H1 (cell line): ENCODE measurements around the gene CCDC80. TPM values are rescaled to one million over a fixed set of nuclear protein-coding genes. Genes with fewer than 3 reads are reported as not detected.

ENCODE experiments used
- CTCF ChIA-PET: fragments of 300-600 bp; sonication (Branson Sonifier 250); formaldehyde crosslinking; loops from one replicate; lab custom pipeline; 2021; ENCODE audit not compliant: partially characterized antibody; lab: Charles Lee
- POLR2A ChIA-PET: fragments of 300-600 bp; sonication (Branson Sonifier 250); formaldehyde crosslinking; loops from one replicate; lab custom pipeline; 2021; ENCODE audit warnings: inconsistent platforms; ENCODE audit not compliant: partially characterized antibody; lab: Charles Lee
- DNase-seq, 2 experiments: peaks; one replicate each; pipeline versions ENCODE4 v3.0.0 to v3.0.0-alpha.2; 2010 to 2022; ENCODE audit warnings: low spot score in 2 of 2, low read depth in 1 of 2, mixed read lengths in 1 of 2
- FAIRE-seq: peaks from 2 replicates; lab custom pipeline; 2011; peaks lifted over from hg19 to GRCh38; lab: Jason Lieb, UNC
- H2AFZ ChIP-seq: 2 replicates; pipeline ENCODE4 v1.8.1; 2012; ENCODE audit warnings: low read length, inconsistent platforms
- H2AK5ac ChIP-seq: 2 replicates; pipeline ENCODE4 v1.6.1; 2013; ENCODE audit warnings: low read depth, low read length
- H2BK120ac ChIP-seq: replicated peaks from 2 replicates; pipeline ENCODE3; 2013; ENCODE audit warnings: low read depth, low read length, inconsistent platforms
- H2BK12ac ChIP-seq: 2 replicates; pipeline ENCODE4 v1.6.1; 2013; ENCODE audit warnings: low read depth, low read length
- H2BK15ac ChIP-seq: 2 replicates; pipeline ENCODE4 v1.6.1; 2013; ENCODE audit warnings: low read length
- H2BK20ac ChIP-seq: 2 replicates; pipeline ENCODE4 v1.6.1; 2013; ENCODE audit warnings: low read length
- H2BK5ac ChIP-seq: 2 replicates; pipeline ENCODE4 v1.6.1; 2013; ENCODE audit warnings: low read depth, low read length
- H3K14ac ChIP-seq: 2 replicates; pipeline ENCODE4 v1.6.1; 2013; ENCODE audit warnings: inconsistent platforms; ENCODE audit not compliant: insufficient read length
- H3K18ac ChIP-seq: 2 replicates; pipeline ENCODE4 v1.6.1; 2013; ENCODE audit warnings: low read length; ENCODE audit errors: extremely low read depth
- H3K23ac ChIP-seq: 2 replicates; pipeline ENCODE4 v1.6.1; 2013; ENCODE audit warnings: inconsistent platforms; ENCODE audit not compliant: insufficient read length
- H3K23me2 ChIP-seq: 2 replicates; pipeline ENCODE4 v1.6.1; 2013; ENCODE audit warnings: low read depth, low read length
- H3K27ac ChIP-seq: 2 replicates; pipeline ENCODE4 v1.6.1; 2011; ENCODE audit warnings: low read depth, low read length, inconsistent platforms
- H3K27me3 ChIP-seq, 4 experiments: replicated peaks in 1 of 4; 1 replicate in 1 of 4; 2 replicates in 3 of 4; pipeline versions ENCODE4 v1.6.1 to v1.8.1; 2011 to 2013; ENCODE audit warnings: low read length in 3 of 4, mild to moderate bottlenecking in 3 of 4, inconsistent platforms in 2 of 4, mixed read lengths in 2 of 4, moderate library complexity in 1 of 4; ENCODE audit not compliant: control insufficient read depth in 3 of 4, insufficient read depth in 3 of 4; ENCODE audit errors: extremely low read depth in 1 of 4
- H3K36me3 ChIP-seq, 4 experiments: 2 replicates each; pipeline versions ENCODE4 v1.6.1 to v1.8.1; 2011 to 2013; ENCODE audit warnings: mild to moderate bottlenecking in 4 of 4, low read length in 3 of 4, moderate library complexity in 2 of 4, control low read depth in 1 of 4, inconsistent platforms in 1 of 4; ENCODE audit not compliant: insufficient read depth in 4 of 4, control insufficient read depth in 2 of 4
- H3K4ac ChIP-seq: replicated peaks from 2 replicates; pipeline ENCODE3; 2013; ENCODE audit warnings: low read length, low read depth, mixed read lengths, inconsistent platforms; ENCODE audit not compliant: insufficient read length
- H3K4me1 ChIP-seq, 4 experiments: replicated peaks in 1 of 4; 1 replicate in 1 of 4; 2 replicates in 3 of 4; pipeline versions ENCODE4 v1.6.1 to v1.8.1; 2011 to 2013; ENCODE audit warnings: low read length in 3 of 4, inconsistent platforms in 2 of 4, mixed read lengths in 1 of 4; ENCODE audit not compliant: insufficient read depth in 4 of 4, control insufficient read depth in 3 of 4
- H3K4me2 ChIP-seq, 2 experiments: 2 replicates each; pipeline versions ENCODE4 v1.6.1 to v1.8.1; 2011 to 2013; ENCODE audit warnings: low read depth in 2 of 2, low read length in 2 of 2, control low read depth in 1 of 2, inconsistent platforms in 1 of 2, mild to moderate bottlenecking in 1 of 2; ENCODE audit not compliant: insufficient read depth in 1 of 2
- H3K4me3 ChIP-seq, 4 experiments: fragments of 200-600, 300-600 bp in 1 of 4; sonication (generic), shearing (Covaris generic), sonication (Bioruptor Twin) in 1 of 4; 2 replicates each; pipeline versions ENCODE4 v1.5.1 to v1.8.1; 2011 to 2016; ENCODE audit warnings: low read length in 4 of 4, low read depth in 3 of 4, control low read depth in 2 of 4, inconsistent platforms in 2 of 4, mild to moderate bottlenecking in 2 of 4, mixed read lengths in 1 of 4, moderate library complexity in 1 of 4; ENCODE audit not compliant: insufficient read depth in 2 of 4; ENCODE audit errors: extremely low read depth in 1 of 4
- H3K56ac ChIP-seq: replicated peaks from 2 replicates; pipeline ENCODE3; 2013; ENCODE audit warnings: low read depth, mild to moderate bottlenecking, mixed read lengths, low read length, inconsistent platforms; ENCODE audit not compliant: insufficient read length
- H3K79me1 ChIP-seq: 2 replicates; pipeline ENCODE4 v1.6.1; 2013; ENCODE audit warnings: low read depth, low read length, control low read depth
- H3K79me2 ChIP-seq, 2 experiments: 2 replicates each; pipeline versions ENCODE4 v1.6.1 to v1.8.1; 2012 to 2013; ENCODE audit warnings: low read length in 2 of 2, mild to moderate bottlenecking in 2 of 2, inconsistent platforms in 1 of 2; ENCODE audit not compliant: insufficient read depth in 2 of 2, control insufficient read depth in 1 of 2
- H3K9ac ChIP-seq, 4 experiments: replicated peaks in 1 of 4; 1 replicate in 1 of 4; 2 replicates in 3 of 4; pipeline versions ENCODE4 v1.6.1 to v1.8.1; 2011 to 2013; ENCODE audit warnings: low read depth in 3 of 4, low read length in 3 of 4, control low read depth in 2 of 4, mild to moderate bottlenecking in 2 of 4, moderate library complexity in 2 of 4, inconsistent platforms in 1 of 4; ENCODE audit errors: extremely low read depth in 1 of 4
- H3K9me3 ChIP-seq, 2 experiments: 2 replicates each; pipeline versions ENCODE4 v1.6.1 to v1.8.1; 2012 to 2013; ENCODE audit warnings: mild to moderate bottlenecking in 2 of 2, moderate library complexity in 2 of 2, control low read depth in 1 of 2, inconsistent platforms in 1 of 2, low read depth in 1 of 2, low read length in 1 of 2, mixed read lengths in 1 of 2; ENCODE audit not compliant: insufficient read depth in 2 of 2
- H4K20me1 ChIP-seq, 2 experiments: replicated peaks in 1 of 2; 2 replicates each; pipeline versions ENCODE3 to v1.8.1; 2011 to 2013; ENCODE audit warnings: inconsistent platforms in 2 of 2, low read length in 2 of 2, mild to moderate bottlenecking in 1 of 2; ENCODE audit not compliant: insufficient read depth in 2 of 2, control insufficient read depth in 1 of 2
- H4K5ac ChIP-seq: 2 replicates; pipeline ENCODE4 v1.6.1; 2013; ENCODE audit warnings: low read length, low read depth, mixed read lengths, inconsistent platforms; ENCODE audit not compliant: insufficient read length
- H4K8ac ChIP-seq: 2 replicates; pipeline ENCODE4 v1.8.0; 2013; ENCODE audit warnings: mild to moderate bottlenecking, moderate library complexity, low read length, inconsistent platforms; ENCODE audit not compliant: insufficient read depth; ENCODE audit errors: extremely low read depth
- H4K91ac ChIP-seq: replicated peaks from 2 replicates; pipeline ENCODE3; 2013; ENCODE audit warnings: low read length, mixed read lengths, inconsistent platforms; ENCODE audit not compliant: insufficient read length
- EZH2 ChIP-seq: fragments of 200-600 bp; sonication (generic); IDR thresholded peaks from 2 replicates; pipeline ENCODE4 v1.7.1; 2012; ENCODE audit warnings: low read depth, mild to moderate bottlenecking, moderate library complexity, low read length, inconsistent platforms; ENCODE audit not compliant: severe bottlenecking
- WGBS, 2 experiments: shearing (Covaris generic) in 1 of 2; methylation state at CpG; one replicate each; pipeline versions ENCODE4 v1.1.6 to v1.1.7; 2013 to 2015; ENCODE audit warnings: low lambda C conversion rate in 2 of 2, mixed read lengths in 2 of 2, inconsistent platforms in 1 of 2, low coverage in 1 of 2, missing lambda C conversion rate in 1 of 2; ENCODE audit not compliant: insufficient replicate concordance in 2 of 2, insufficient coverage in 1 of 2, insufficient read length in 1 of 2; ENCODE audit errors: extremely low coverage in 1 of 2, missing lambda C conversion rate in 1 of 2; 5-methylcytosine and 5-hydroxymethylcytosine counted together
- polyA plus RNA-seq, 7 experiments: library from polyadenylated mRNA; depleted of rRNA in 3 of 7; stranded (reverse) in 5 of 7; unstranded in 2 of 7; fragments of >200 nt in 5 of 7; fragments of 200-250 nt in 2 of 7; gene quantifications; 1 replicate in 5 of 7; 2 replicates in 1 of 7; 4 replicates in 1 of 7; pipeline versions ENCODE4 v1.2.1 to v1.2.3, GENCODE V29; 2011 to 2013; ENCODE audit warnings: missing spikeins in 2 of 7, mixed read lengths in 2 of 7
- total RNA-seq: library from RNA; stranded (reverse); fragmentation: NEBNext Ultra II Directional; extraction: Animal tissue kit (Norgen Biotek cat#: 25700); gene quantifications from 2 replicates; pipeline ENCODE4 v1.2.1, GENCODE V29; 2021

CCDC80 gene
- total and polyA plus RNA-seq, 2 of the 8 experiments (the other 6 are each of a cell fraction or from before 2014, with no cell fraction given): 1.1 to 12.9 TPM

- Histone ChIP-seq H3K56ac (no peak overlapping the region), H4K91ac (no peak overlapping the region), H2BK5ac (no peak overlapping the region), H3K4ac (no peak overlapping the region), H3K4me1 (0 out of 7 replicates have a peak, but pooled peaks cover 0 to 2% (median 0%) of the 10 kb centered on the region in 4 experiments), H2BK15ac (no peak overlapping the region)
- no peak for FAIRE-seq
- CTCF ChIA-PET: interaction anchor here (1.0 to 1.4 kb wide), 2 partner anchors 11 to 60 kb away, joined by 3 to 4 read pairs; no protein-coding TSS in a partner anchor
- no peak for TF ChIP-seq EZH2
- TF ChIP-seq, all 59 proteins: peak for 0
- Histone ChIP-seq H2AK5ac (no peak overlapping the region), H3K36me3 (peaks cover 0 to 34% (median 5%) of the 10 kb centered on the region in 4 experiments; a peak in 3 of 8 replicates), H3K4me3 (no peak overlapping the region), H4K5ac (no peak overlapping the region), H2AFZ (no peak overlapping the region), H4K20me1 (no peaks in the 10 kb centered on the region), H3K9me3 (no peaks in the 10 kb centered on the region), H3K14ac (no peak overlapping the region), H3K4me2 (no peak overlapping the region), H3K79me1 (no peaks in the 10 kb centered on the region), H2BK12ac (no peak overlapping the region), H3K18ac (no peak overlapping the region), H3K9ac (no peak overlapping the region), H3K23ac (no peak overlapping the region), H3K23me2 (no peaks in the 10 kb centered on the region; the same call in 1 of the 2 replicates), H3K27ac (no peak overlapping the region), H2BK20ac (no peak overlapping the region), H4K8ac (no peak overlapping the region), H2BK120ac (no peak overlapping the region), H3K79me2 (no peaks in the 10 kb centered on the region), H3K27me3 (no peaks in the 10 kb centered on the region)
- POLR2A ChIA-PET: no interaction called here
- 92% methylated on average over 1 of the region's 1 CpG; no CpG with 5 or more reads in 1 of the 2 experiments for WGBS, 2 experiments
- DNase-seq: no peak
Measured at GRCh38 chr3:112587336-112587735, 53.6 kb downstream of the CCDC80 start.
